ENCODE data around the gene NCAPD2. TPM values are rescaled to one million over a fixed set of nuclear protein-coding genes. Genes with fewer than 3 reads are reported as not detected.

Gene NCAPD2
- total and polyA plus RNA-seq, 5 experiments from 2014 or later, result 24.7 to 46.3 (median 40.4) TPM

DNA sequence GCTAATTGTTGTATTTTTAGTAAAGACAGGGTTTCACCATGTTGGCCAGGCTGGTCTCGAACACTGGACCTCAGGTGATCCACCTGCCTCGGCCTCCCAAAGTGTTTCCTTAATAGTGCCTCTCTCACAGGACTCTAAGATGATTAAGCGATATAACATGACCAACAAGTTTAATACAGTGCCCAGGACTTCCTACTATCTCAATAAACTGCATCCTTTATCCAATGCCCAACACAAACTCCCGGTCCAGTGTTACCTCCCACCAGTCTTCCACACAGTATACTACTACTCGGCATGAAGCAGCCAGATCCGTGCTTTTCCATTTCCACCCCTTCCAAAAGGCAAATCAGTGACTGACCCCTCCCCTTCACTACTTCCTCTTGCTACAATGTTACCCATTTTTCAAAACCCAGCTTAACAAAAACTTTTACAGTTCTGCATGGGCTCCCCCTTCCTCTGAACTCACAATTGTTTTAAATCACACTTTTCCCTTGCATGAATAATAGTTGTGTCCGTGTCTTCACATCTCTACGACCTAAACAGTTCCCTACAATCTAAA is 73.3 kb downstream of the NCAPD2 start:
- ATAC-seq, result no peak
- POLR2A ChIA-PET, result interaction anchor here (0.6 to 2.3 kb wide), 7 partner anchors 9 to 284 kb away, joined by 3 to 18 read pairs (median 4); partner anchors contain the start of genes CDCA3 and ZNF384
- Mint-ChIP-seq H3K4me3 (peak overlapping the region; percentile 95 to 100 (median 100)), H3K36me3 (peaks cover 0 to 77% (median 20%) of the 10 kb centered on the region in 3 donors), H3K4me1 (peaks cover 29 to 56% (median 48%) of the 10 kb centered on the region in 4 donors), H3K27ac (peak overlapping the region; percentile 95 to 100 (median 99)), H3K27me3 (no peaks in the 10 kb centered on the region), H3K9me3 (no peaks in the 10 kb centered on the region)
- DNase-seq, result no peak

DNA sequence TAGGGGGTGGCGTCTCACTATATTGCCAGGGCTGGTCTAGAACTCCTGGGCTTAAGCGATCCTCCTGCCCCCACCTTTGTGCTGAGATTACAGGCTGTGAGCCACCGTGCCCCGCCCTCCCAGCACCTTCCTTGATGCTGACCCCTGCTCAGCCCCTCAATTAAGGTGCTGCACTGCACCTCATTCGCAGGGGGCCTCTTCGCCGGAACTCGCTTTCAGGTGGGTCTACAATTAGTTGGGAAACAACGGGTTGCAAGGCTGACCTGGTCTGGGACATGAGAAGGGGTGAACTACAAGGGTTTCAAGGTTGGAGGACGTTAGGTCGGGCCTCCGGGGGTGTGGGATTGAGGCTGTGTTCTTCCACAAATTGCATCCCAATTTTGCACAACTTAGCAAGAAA is 75.4 kb downstream of the NCAPD2 start:
- DNase-seq (no peak), ATAC-seq (no peak)
- peaks cover 24 to 49% (median 37%) of the 10 kb centered on the region in 4 donors for H3K4me1 Mint-ChIP-seq
- H3K36me3 Mint-ChIP-seq, result peaks cover 0 to 80% (median 20%) of the 10 kb centered on the region in 3 donors
- no peaks in the 10 kb centered on the region for H3K9me3 Mint-ChIP-seq
- peak overlapping the region; percentile 47 to 100 (median 85) for H3K4me3 Mint-ChIP-seq
- no peaks in the 10 kb centered on the region for H3K27me3 Mint-ChIP-seq
- POLR2A ChIA-PET, result interaction anchor here (1.3 to 2.3 kb wide), 4 partner anchors 34 to 282 kb away, joined by 4 to 18 read pairs (median 8); partner anchors contain the start of genes CDCA3 and ZNF384
- H3K27ac Mint-ChIP-seq, result peak overlapping the region in 9 of 10 donors; percentile 57 to 99 (median 96)

DNA sequence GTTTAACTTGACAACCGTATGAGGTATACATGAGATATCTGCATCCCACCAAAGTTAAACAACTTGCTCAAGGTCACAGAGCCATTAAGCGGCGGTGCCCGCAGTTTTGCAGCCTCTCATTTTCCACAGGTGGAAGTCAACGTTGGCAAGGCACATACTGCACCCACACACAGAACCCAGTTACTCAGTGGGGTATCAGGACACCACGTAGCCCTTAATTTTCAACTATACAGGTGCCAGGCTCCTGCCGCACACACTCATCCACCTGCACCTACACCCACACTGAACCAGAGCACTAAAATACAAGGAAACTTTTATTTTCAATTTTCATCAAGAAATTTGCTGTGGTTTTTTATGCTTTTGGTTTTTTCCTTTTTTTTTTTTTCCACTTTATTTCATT is 75.9 kb downstream of the NCAPD2 start:
- peaks cover 0 to 79% (median 20%) of the 10 kb centered on the region in 3 donors for H3K36me3 Mint-ChIP-seq
- peaks cover 24 to 46% (median 37%) of the 10 kb centered on the region in 4 donors for H3K4me1 Mint-ChIP-seq
- POLR2A ChIA-PET, result interaction anchor here (0.5 to 1.3 kb wide), 5 partner anchors 12 to 41 kb away, joined by 3 to 4 read pairs (median 3); no protein-coding TSS in a partner anchor
- ATAC-seq (no peak), DNase-seq (no peak)
- H3K27me3 Mint-ChIP-seq, result no peaks in the 10 kb centered on the region
- peak overlapping the region in 8 of 10 donors; percentile 68 to 99 (median 98) for H3K27ac Mint-ChIP-seq
- H3K9me3 Mint-ChIP-seq, result no peaks in the 10 kb centered on the region
- peak overlapping the region in 9 of 10 donors; percentile 47 to 100 (median 75) for H3K4me3 Mint-ChIP-seq

DNA sequence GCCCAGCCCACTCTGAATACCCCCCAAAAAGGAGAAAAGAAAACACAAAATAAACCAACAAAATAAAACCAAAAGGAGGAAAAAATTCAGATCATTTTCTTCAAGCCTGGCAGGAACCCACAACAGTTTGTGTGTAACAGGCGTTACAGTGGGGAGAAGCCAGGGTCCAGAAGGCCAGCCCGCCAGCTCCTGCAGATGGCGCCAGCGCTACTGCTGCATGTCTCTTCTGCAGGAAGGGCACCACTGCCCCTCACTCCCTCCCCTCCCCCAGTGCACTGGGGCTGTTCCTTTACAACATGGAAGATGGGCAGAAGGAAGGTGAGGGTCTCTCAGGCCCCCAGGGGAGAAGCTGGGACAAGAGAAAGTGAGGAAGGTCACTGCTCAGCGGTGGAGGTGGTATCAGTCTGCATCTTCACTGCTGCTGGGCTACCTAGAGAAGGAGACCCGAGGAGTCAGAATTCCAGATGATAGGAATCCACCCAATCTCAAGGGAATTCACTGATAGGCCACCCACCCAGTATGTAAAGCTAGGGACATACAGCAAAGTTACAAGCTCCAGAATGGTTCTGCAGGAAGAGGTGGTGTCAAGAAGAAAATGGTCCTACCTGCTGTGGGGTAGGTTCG is 76.5 kb downstream of the NCAPD2 start:
- H3K4me1 Mint-ChIP-seq, result peaks cover 24 to 45% (median 37%) of the 10 kb centered on the region in 4 donors
- no peak for ATAC-seq
- peak overlapping the region in 4 of 10 donors; percentile 40 to 100 (median 83) for H3K4me3 Mint-ChIP-seq

DNA sequence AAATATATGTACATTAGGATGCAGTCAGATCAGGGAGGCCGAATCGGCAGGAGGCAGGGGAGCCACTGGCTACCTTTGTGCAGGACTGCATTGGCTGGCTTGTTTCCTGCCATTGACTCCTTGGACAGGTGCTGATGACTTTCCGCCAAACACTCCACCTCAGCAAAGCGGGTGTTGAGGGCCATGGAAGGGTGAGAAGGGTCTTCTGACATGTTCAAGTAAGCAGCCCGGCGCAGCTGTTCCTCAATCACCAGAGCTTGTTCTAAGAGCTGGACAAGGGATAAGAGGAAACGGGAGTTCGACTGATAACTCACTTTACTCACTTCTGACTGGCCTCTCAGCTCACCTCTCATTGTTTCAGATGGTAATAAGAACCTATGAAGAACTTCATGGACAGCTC is 79.1 kb downstream of the NCAPD2 start:
- Mint-ChIP-seq H3K27ac (peak overlapping the region in 5 of 10 donors; percentile 35 to 67 (median 54)), H3K9me3 (no peaks in the 10 kb centered on the region), H3K36me3 (peaks cover 3 to 82% (median 26%) of the 10 kb centered on the region in 3 donors), H3K4me3 (no peak overlapping the region), H3K4me1 (peaks cover 10 to 24% (median 15%) of the 10 kb centered on the region in 4 donors), H3K27me3 (no peaks in the 10 kb centered on the region)
- ATAC-seq, result no peak
- POLR2A ChIA-PET, result no interaction called here
- no peak for DNase-seq

More for the DNA sequence above, 76.5 kb downstream of the NCAPD2 start:
- POLR2A ChIA-PET, result interaction anchor here (0.5 to 1.3 kb wide), 5 partner anchors 13 to 41 kb away, joined by 3 to 4 read pairs (median 3); no protein-coding TSS in a partner anchor
- peak in 3 of 10 donors; percentile 13 to 26 (median 20) for DNase-seq
- H3K27me3 Mint-ChIP-seq, result no peaks in the 10 kb centered on the region
- no peaks in the 10 kb centered on the region for H3K9me3 Mint-ChIP-seq
- peaks cover 0 to 79% (median 20%) of the 10 kb centered on the region in 3 donors for H3K36me3 Mint-ChIP-seq
- H3K27ac Mint-ChIP-seq, result peak overlapping the region in 9 of 10 donors; percentile 60 to 99 (median 82)

DNA sequence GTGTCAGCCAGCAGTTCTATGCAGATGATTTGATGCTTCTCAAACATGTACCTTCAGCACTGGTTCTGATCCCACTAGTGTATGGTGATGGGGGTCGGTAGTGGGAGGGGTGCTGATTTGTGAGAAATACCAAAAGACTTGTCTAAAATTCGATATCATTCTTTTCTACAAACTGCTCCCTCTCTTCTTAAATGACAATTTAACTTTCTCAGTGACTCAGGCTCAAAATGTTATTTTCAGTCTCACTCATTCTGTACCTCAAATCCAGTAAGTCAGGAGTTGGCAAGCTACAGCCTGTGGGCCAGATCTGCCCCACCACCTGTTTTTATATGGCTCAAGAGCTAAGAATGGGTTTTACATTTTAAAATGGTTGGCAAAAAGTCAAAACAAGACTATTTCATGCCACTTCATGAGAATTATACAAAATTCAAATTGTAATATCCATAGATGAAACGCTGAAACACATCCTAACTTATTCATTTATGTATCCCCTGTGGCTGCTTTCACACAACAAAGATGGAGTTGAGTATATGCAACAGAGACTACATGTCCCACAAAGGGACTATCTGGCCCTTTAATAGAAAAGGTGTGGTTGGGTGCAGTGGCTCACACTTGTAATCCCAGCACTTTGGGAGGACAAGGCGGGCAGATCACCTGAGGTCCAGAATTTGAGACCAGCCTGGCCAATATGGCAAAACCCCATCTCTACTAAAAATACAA is 80.8 kb downstream of the NCAPD2 start:
- no peaks in the 10 kb centered on the region for H3K9me3 Mint-ChIP-seq
- peaks cover 7 to 13% (median 11%) of the 10 kb centered on the region in 4 donors for H3K4me1 Mint-ChIP-seq
- DNase-seq (no peak), ATAC-seq (no peak)
- POLR2A ChIA-PET, result no interaction called here
- H3K27ac Mint-ChIP-seq, result peak overlapping the region in 6 of 10 donors; percentile 7 to 78 (median 49)
- no peaks in the 10 kb centered on the region for H3K27me3 Mint-ChIP-seq
- peaks cover 3 to 97% (median 31%) of the 10 kb centered on the region in 3 donors for H3K36me3 Mint-ChIP-seq
- no peak overlapping the region for H3K4me3 Mint-ChIP-seq

DNA sequence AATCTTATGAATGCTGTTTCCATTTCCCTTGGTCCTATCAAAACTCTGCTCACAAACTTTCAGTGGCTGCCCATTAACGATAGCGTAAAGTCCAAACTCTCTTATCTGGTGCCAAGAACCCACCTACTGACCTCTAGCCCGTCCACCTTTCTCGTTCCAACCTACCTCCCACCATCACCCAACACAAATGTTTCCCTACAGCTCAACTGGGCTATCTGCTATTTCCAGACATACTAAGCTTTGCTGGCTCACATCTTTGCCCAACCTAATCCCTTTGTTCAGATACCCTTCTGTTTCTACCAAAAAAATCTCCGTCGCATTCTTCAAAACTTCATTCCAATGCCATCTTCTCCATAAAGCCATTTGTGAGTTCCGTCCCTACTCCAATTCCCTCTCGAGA is 81.7 kb downstream of the NCAPD2 start:
- POLR2A ChIA-PET, result interaction anchor here (0.7 kb wide), 1 partner anchor 14 kb away, joined by 3 read pairs; no protein-coding TSS in a partner anchor
- ATAC-seq (no peak), DNase-seq (no peak)
- H3K9me3 Mint-ChIP-seq, result no peaks in the 10 kb centered on the region
- H3K4me3 Mint-ChIP-seq, result no peak overlapping the region
- H3K27ac Mint-ChIP-seq, result peak overlapping the region in 6 of 10 donors; percentile 4 to 83 (median 26)
- peaks cover 3 to 95% (median 31%) of the 10 kb centered on the region in 3 donors for H3K36me3 Mint-ChIP-seq
- no peaks in the 10 kb centered on the region for H3K27me3 Mint-ChIP-seq
- peaks cover 0 to 7% (median 5%) of the 10 kb centered on the region in 4 donors for H3K4me1 Mint-ChIP-seq

Other genes with a start within 250 kb of the NCAPD2 start
- not detected for gene PLEKHG6, start 183.4 kb upstream of the NCAPD2 start, total RNA-seq
- gene PLEKHG6, start 183.4 kb upstream of the NCAPD2 start, polyA plus RNA-seq, result under 1 TPM; 0.14 to 0.17 (median 0.15) TPM
- gene TNFRSF1A, start 152.0 kb upstream of the NCAPD2 start, total RNA-seq, result 10 to 100 TPM; 91.7 to 97.6 TPM
- gene TNFRSF1A, start 152.0 kb upstream of the NCAPD2 start, polyA plus RNA-seq, result 10 to 100 TPM; 19.5 to 43.7 (median 31.1) TPM
- gene SCNN1A, start 118.5 kb upstream of the NCAPD2 start, total RNA-seq, result 1 to 10 TPM; 4.0 to 4.7 TPM
- gene SCNN1A, start 118.5 kb upstream of the NCAPD2 start, polyA plus RNA-seq, result under 1 TPM; 0.06 to 0.65 (median 0.23) TPM
- gene LTBR, start 109.9 kb upstream of the NCAPD2 start, total RNA-seq, result under 1 TPM; 0.91 to 0.93 TPM
- under 1 TPM in 1 of 3 donors, not detected in 2; 0.23 TPM for gene LTBR, start 109.9 kb upstream of the NCAPD2 start, polyA plus RNA-seq
- gene CD27, start 49.1 kb upstream of the NCAPD2 start, total RNA-seq, result 100 to 1,000 TPM; 149 to 150 TPM
- 100 to 1,000 TPM; 391 to 632 (median 577) TPM for gene CD27, start 49.1 kb upstream of the NCAPD2 start, polyA plus RNA-seq
- 10 to 100 TPM; 42.5 to 45.4 TPM for gene TAPBPL, start 42.1 kb upstream of the NCAPD2 start, total RNA-seq
- 100 to 1,000 TPM in 2 of 3 donors, 10 to 100 TPM in 1; 46.0 to 126 (median 106) TPM for gene TAPBPL, start 42.1 kb upstream of the NCAPD2 start, polyA plus RNA-seq
- 10 to 100 TPM; 91.4 to 92.6 TPM for gene VAMP1, start 23.4 kb upstream of the NCAPD2 start, total RNA-seq
- gene VAMP1, start 23.4 kb upstream of the NCAPD2 start, polyA plus RNA-seq, result 10 to 100 TPM in 2 of 3 donors, 1 to 10 TPM in 1; 9.7 to 13.6 (median 10.9) TPM
- gene MRPL51, start 840 bp upstream of the NCAPD2 start, total RNA-seq, result 10 to 100 TPM; 71.6 to 77.3 TPM
- 100 to 1,000 TPM; 220 to 230 (median 224) TPM for gene MRPL51, start 840 bp upstream of the NCAPD2 start, polyA plus RNA-seq
- 100 to 1,000 TPM; 355 to 363 TPM for gene GAPDH, start 40.4 kb downstream of the NCAPD2 start, total RNA-seq
- gene GAPDH, start 40.4 kb downstream of the NCAPD2 start, polyA plus RNA-seq, result 1,000 to 10,000 TPM; 1,014 to 1,110 (median 1,062) TPM
- gene IFFO1, start 61.9 kb downstream of the NCAPD2 start, total RNA-seq, result 10 to 100 TPM; 40.9 to 45.9 TPM
- 10 to 100 TPM in 1 of 3 donors, 1 to 10 TPM in 2; 3.7 to 10.8 (median 4.4) TPM for gene IFFO1, start 61.9 kb downstream of the NCAPD2 start, polyA plus RNA-seq
- 100 to 1,000 TPM in 1 of 2 experiments, 10 to 100 TPM in 1; 99.2 to 104 TPM for gene NOP2, start 74.2 kb downstream of the NCAPD2 start, total RNA-seq
- 10 to 100 TPM; 23.6 to 41.7 (median 24.7) TPM for gene NOP2, start 74.2 kb downstream of the NCAPD2 start, polyA plus RNA-seq
- gene CHD4, start 113.3 kb downstream of the NCAPD2 start, total RNA-seq, result 100 to 1,000 TPM; 296 to 308 TPM
- 10 to 100 TPM; 31.4 to 57.3 (median 56.9) TPM for gene CHD4, start 113.3 kb downstream of the NCAPD2 start, polyA plus RNA-seq
- 10 to 100 TPM; 16.6 to 18.9 TPM for gene LPAR5, start 141.9 kb downstream of the NCAPD2 start, total RNA-seq
- gene LPAR5, start 141.9 kb downstream of the NCAPD2 start, polyA plus RNA-seq, result 10 to 100 TPM in 2 of 3 donors, 1 to 10 TPM in 1; 7.9 to 14.2 (median 12.2) TPM
- gene ACRBP, start 153.3 kb downstream of the NCAPD2 start, total RNA-seq, result 10 to 100 TPM; 13.8 to 14.3 TPM
- gene ACRBP, start 153.3 kb downstream of the NCAPD2 start, polyA plus RNA-seq, result under 1 TPM in 2 of 3 donors, not detected in 1; 0.43 to 0.50 TPM
- 10 to 100 TPM; 81.2 to 90.6 TPM for gene ING4, start 169.0 kb downstream of the NCAPD2 start, total RNA-seq
- gene ING4, start 169.0 kb downstream of the NCAPD2 start, polyA plus RNA-seq, result 10 to 100 TPM; 89.5 to 99.6 (median 90.6) TPM
- gene ZNF384, start 195.3 kb downstream of the NCAPD2 start, total RNA-seq, result 10 to 100 TPM; 90.5 to 94.8 TPM
- gene ZNF384, start 195.3 kb downstream of the NCAPD2 start, polyA plus RNA-seq, result 10 to 100 TPM; 17.6 to 39.6 (median 26.3) TPM
- gene PIANP, start 206.7 kb downstream of the NCAPD2 start, total RNA-seq, result 1 to 10 TPM in 1 of 2 experiments, under 1 TPM in 1; 0.41 to 1.2 TPM
- gene PIANP, start 206.7 kb downstream of the NCAPD2 start, polyA plus RNA-seq, result under 1 TPM in 2 of 3 donors, not detected in 1; 0.06 to 0.30 TPM
- gene COPS7A, start 229.9 kb downstream of the NCAPD2 start, total RNA-seq, result 10 to 100 TPM; 27.0 to 35.4 TPM
- 10 to 100 TPM; 34.9 to 42.4 (median 36.2) TPM for gene COPS7A, start 229.9 kb downstream of the NCAPD2 start, polyA plus RNA-seq